HUES6 (cell line): Measurements from ENCODE around the gene CIB2.

Experiments
- H3K27ac ChIP-seq: 2 replicates; pipeline ENCODE4 v1.7.0; 2013; ENCODE audit warnings: low read depth, mild to moderate bottlenecking, low read length, inconsistent platforms
- H3K27me3 ChIP-seq: 2 replicates; pipeline ENCODE4 v1.6.1; 2013; ENCODE audit warnings: low read length; ENCODE audit not compliant: control insufficient read depth, insufficient read depth
- H3K36me3 ChIP-seq: 2 replicates; pipeline ENCODE4 v1.6.1; 2013; ENCODE audit warnings: low read length; ENCODE audit not compliant: control insufficient read depth, insufficient read depth
- H3K4me1 ChIP-seq: 2 replicates; pipeline ENCODE4 v1.6.1; 2013; ENCODE audit warnings: low read length; ENCODE audit not compliant: control insufficient read depth, insufficient read depth
- H3K4me3 ChIP-seq: 2 replicates; pipeline ENCODE4 v1.5.1; 2013; ENCODE audit warnings: low read depth, low read length
- H3K9ac ChIP-seq: one replicate; pipeline ENCODE4 v1.6.1; 2013; ENCODE audit warnings: mild to moderate bottlenecking, low read length
- H3K9me3 ChIP-seq: 2 replicates; pipeline ENCODE4 v1.6.1; 2013; ENCODE audit warnings: low read depth, low read length; ENCODE audit not compliant: control insufficient read depth, insufficient read depth

The CIB2 gene

GRCh38 chr15:78093242-78094020 lies 37.8 kb downstream of the CIB2 start:
- H3K4me1 ChIP-seq = peaks cover 4% of the 10 kb centered on the region; the same call in 1 of the 2 replicates
- H3K27me3 ChIP-seq = peaks cover 13% of the 10 kb centered on the region
- no peaks in the 10 kb centered on the region for H3K9me3 ChIP-seq
- no peak overlapping the region for H3K27ac ChIP-seq
- H3K9ac ChIP-seq = no peak overlapping the region
- no peaks in the 10 kb centered on the region for H3K36me3 ChIP-seq
- no peak overlapping the region for H3K4me3 ChIP-seq

DNA sequence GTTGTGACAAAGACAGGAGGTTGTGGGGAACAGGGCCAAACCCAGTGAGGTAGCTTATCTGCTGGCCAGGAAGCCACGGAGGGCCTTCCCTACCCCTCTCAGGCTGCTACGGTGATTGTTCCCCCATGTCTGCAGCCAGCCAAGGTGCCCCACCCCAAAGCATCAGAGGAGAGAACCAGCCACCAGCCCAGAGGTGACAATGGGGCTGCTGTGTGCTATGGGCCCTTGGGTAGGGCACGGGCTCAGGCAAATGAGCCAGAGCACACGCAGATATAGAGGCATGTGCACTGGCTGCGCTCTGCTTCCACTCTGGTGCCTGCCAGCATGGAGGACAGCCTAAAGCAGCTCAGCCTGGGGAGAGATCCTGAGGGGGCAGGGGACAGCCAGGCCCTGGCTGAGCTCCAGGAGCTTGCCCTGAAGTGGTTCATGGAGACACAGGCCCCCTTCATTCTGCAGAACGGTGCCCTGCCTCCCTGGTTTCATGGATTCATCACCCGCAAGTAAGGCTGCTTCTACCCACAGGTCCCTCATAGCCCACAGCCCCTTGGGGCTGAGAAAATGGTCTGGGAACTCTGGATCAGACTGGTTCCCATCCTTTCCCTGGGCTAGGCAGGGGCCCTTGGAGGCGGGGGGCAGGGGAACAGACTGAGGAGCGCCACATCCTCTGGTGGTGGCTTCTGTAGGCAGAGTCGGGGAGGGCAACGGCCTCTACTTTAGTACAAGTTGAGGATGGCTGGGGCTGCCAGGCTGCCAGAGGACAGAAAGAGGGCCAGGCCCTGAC lies 38.8 kb downstream of the CIB2 start, which contains the start of gene SH2D7:
SH2D7 (plus strand) TSS at position 301 of the 781 bp plus-strand sequence; CDS start at position 325, 24 bp downstream.
- no peak within 1 kb of the TSS for H3K4me3 ChIP-seq
- no peaks in the 10 kb centered on the region for H3K9me3 ChIP-seq
- H3K36me3 ChIP-seq = no peaks in the 10 kb centered on the region
- H3K27me3 ChIP-seq = peaks cover 13% of the 10 kb centered on the region
- H3K4me1 ChIP-seq = peaks cover 4% of the 10 kb centered on the region; the same call in 1 of the 2 replicates
- H3K9ac ChIP-seq = no peak within 1 kb of the TSS
- H3K27ac ChIP-seq = no peak within 1 kb of the TSS

- Histone ChIP-seq H3K4me3 (no peak overlapping the region), H3K36me3 (no peaks in the 10 kb centered on the region), H3K9ac (no peak overlapping the region), H3K4me1 (peaks cover 4% of the 10 kb centered on the region; the same call in 1 of the 2 replicates), H3K27ac (no peak overlapping the region), H3K27me3 (peaks cover 13% of the 10 kb centered on the region), H3K9me3 (no peaks in the 10 kb centered on the region)
These were observed 40.7 kb downstream of the CIB2 start for GRCh38 chr15:78090422-78091063.

GRCh38 chr15:78088773-78089080 lies 42.5 kb downstream of the CIB2 start:
- Histone ChIP-seq H3K27me3 (peaks cover 7% of the 10 kb centered on the region), H3K36me3 (no peaks in the 10 kb centered on the region), H3K4me1 (peaks cover 4% of the 10 kb centered on the region; the same call in 1 of the 2 replicates), H3K4me3 (no peak overlapping the region), H3K27ac (no peak overlapping the region), H3K9me3 (no peaks in the 10 kb centered on the region), H3K9ac (no peak overlapping the region)

DNA sequence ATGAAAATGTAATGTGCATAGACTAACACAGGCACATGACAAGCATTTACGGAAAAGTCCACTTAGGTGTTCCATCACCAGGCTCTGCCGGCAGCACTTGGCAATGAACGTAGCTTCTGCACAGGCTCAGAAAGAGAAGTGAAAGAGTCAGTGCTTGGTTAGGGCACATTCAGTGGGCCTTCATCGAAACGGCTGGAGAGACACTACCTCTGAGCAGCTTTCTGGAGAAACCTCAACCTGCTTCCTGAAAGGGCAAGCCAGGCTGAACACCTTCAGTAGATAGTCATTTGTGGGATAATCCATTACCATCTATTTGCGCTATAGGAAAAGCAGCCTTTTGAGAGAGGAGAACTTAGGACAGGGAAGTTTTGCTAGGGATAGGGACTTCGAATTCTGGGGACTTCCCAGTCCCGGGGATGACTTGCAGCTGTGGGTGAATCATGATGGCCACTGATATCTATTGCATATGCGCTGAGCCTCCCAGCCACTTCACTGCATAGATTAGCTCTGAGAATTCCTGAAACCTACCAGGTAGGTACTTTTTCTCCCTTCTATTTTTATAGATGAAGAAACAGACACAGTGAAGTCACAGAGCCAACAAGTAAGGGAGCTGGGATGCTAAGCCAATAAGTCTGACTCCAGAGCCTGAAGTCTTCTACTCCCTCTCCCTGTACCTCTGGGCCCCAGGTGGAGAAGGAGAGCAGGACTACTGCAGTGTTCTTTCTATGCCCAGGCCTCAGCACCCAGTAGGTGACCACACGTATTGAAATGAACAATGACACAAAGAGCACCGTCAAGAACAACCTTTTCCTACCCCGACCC lies 43.1 kb downstream of the CIB2 start:
- Histone ChIP-seq H3K27me3 (peaks cover 7% of the 10 kb centered on the region), H3K36me3 (no peaks in the 10 kb centered on the region), H3K9ac (no peak overlapping the region), H3K4me3 (no peak overlapping the region), H3K9me3 (no peaks in the 10 kb centered on the region), H3K27ac (no peak overlapping the region), H3K4me1 (peaks cover 4% of the 10 kb centered on the region; the same call in 1 of the 2 replicates)

GRCh38 chr15:78085928-78086327 lies 45.3 kb downstream of the CIB2 start:
- Histone ChIP-seq H3K9me3 (no peaks in the 10 kb centered on the region), H3K9ac (no peak overlapping the region), H3K36me3 (no peaks in the 10 kb centered on the region), H3K27me3 (no peaks in the 10 kb centered on the region), H3K4me1 (peaks cover 4% of the 10 kb centered on the region; the same call in 1 of the 2 replicates), H3K4me3 (no peak overlapping the region), H3K27ac (no peak overlapping the region)

DNA sequence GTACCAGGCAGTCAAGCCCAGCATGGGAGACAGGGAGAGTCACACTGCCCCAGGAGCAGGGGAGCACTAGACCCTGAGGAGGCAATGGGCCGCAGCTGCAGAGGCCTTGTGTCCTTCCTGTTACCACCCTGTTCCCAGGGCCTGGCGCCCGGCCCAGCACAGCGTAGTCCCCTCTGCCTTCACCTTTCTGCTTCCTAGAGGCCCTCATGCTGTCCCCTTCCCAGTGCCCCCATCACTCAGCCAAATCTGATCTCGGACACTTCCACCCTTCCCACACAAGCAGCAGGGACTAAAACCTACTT lies 46.8 kb downstream of the CIB2 start:
- Histone ChIP-seq H3K4me3 (no peak overlapping the region), H3K4me1 (peaks cover 4% of the 10 kb centered on the region; the same call in 1 of the 2 replicates), H3K27ac (no peak overlapping the region), H3K27me3 (no peaks in the 10 kb centered on the region), H3K36me3 (no peaks in the 10 kb centered on the region), H3K9me3 (no peaks in the 10 kb centered on the region), H3K9ac (no peak overlapping the region)

DNA sequence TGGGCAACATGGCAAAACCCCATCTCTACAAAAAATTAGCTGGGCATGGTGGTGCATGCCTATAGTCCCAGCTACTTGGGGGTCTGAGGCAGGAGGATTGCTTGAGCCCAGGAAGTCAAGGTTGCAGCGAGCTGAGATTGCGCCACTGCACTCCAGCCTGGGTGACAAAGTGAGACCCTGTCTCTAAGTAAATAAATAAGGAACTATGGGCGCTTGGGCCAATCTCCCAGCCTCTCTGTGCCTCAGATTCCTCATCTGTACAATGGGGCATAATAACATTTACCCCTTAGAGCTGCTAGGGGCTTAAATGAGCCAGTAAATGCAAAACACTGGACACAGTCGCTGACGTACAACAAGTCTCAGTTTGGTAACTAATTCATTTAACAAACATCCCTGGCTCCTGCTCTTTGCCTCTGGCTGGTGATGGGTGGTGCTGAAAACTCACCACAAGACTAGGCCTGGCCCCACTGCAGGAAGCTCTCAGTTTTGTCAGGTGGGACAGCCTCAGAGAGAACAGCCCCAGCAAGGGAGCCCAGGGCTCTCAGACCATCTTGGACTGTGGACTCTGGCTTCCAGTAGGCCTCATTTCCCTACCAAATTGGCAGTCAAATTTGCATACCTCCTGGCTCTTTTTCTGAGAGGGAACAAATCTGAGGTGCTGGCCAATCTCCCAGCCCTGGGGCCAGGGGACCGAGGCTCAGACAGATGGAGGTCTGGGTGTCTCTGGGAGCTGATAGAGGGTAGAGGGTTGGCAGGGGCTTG lies 47.4 kb downstream of the CIB2 start:
- Histone ChIP-seq H3K27ac (no peak overlapping the region), H3K4me1 (peaks cover 4% of the 10 kb centered on the region; the same call in 1 of the 2 replicates), H3K9me3 (no peaks in the 10 kb centered on the region), H3K9ac (no peak overlapping the region), H3K36me3 (no peaks in the 10 kb centered on the region), H3K4me3 (no peak overlapping the region), H3K27me3 (no peaks in the 10 kb centered on the region)

- no peak overlapping the region for H3K9ac ChIP-seq
- no peak overlapping the region for H3K27ac ChIP-seq
- no peaks in the 10 kb centered on the region for H3K36me3 ChIP-seq
These were observed 48.1 kb downstream of the CIB2 start for GRCh38 chr15:78083186-78083585.

GRCh38 chr15:78082743-78083110 lies 48.5 kb downstream of the CIB2 start:
- H3K36me3 ChIP-seq = no peaks in the 10 kb centered on the region
- H3K9ac ChIP-seq = no peak overlapping the region
- H3K27me3 ChIP-seq = no peaks in the 10 kb centered on the region
- H3K4me1 ChIP-seq = no peaks in the 10 kb centered on the region
- no peak overlapping the region for H3K4me3 ChIP-seq
- H3K27ac ChIP-seq = no peak overlapping the region
- no peaks in the 10 kb centered on the region for H3K9me3 ChIP-seq

More at GRCh38 chr15:78083186-78083585, 48.1 kb downstream of the CIB2 start:
- Histone ChIP-seq H3K27me3 (no peaks in the 10 kb centered on the region), H3K9me3 (no peaks in the 10 kb centered on the region), H3K4me1 (no peaks in the 10 kb centered on the region), H3K4me3 (no peak overlapping the region)
